GM21619 (cell line): ENCODE results near the gene SMARCA2.
"Not testable (repeated sequence)": the region's sequence is repeated elsewhere in the genome, so short reads cannot be mapped to it uniquely, and the experiment has no call there.

Source experiments
- ATAC-seq: cut with Tn5 transposase; IDR thresholded peaks from one replicate; pipeline ENCODE4 v1.9.1; 2021; ENCODE audit not compliant: unreplicated experiment

The SMARCA2 gene

DNA sequence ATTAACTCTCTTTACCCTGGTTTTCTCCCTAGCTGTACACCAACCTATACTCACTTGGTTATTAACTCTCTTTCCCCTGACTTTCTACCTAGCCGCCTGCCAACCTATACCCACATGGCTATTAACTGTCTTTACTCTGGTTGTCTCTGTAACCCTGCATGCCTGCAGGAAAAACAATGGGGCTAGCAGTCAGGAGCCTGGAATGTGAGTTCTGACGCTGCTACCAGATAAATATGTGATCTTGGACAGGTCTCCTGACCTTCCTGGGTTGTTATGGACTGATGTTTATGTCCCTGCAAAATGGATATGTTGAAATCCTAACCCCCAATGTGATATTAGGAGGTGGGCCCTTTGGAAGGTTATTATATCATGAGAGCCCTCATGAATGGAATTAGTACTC, 119.2 kb downstream of the SMARCA2 start:
- ATAC-seq: no peak

DNA sequence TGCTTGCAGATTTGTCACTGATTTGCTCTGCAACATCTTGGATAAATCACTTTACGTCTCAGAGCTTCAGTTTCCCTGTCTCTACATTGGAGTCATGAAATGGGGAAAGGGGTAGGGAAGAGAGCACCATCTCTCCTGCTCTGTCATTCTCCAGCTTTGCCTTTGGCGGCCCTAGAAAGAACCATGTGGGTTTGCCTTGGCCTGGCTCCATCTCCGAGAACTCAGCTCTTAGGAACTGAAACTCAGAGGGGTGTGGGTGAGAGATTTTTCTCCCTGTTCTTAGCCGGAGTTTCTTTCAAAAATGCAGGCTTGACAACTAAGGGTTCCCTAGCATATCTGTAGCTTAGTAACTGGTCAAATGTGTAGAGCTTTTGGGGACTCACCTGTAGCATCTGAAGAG, 123.5 kb downstream of the SMARCA2 start:
- ATAC-seq: no peak

DNA sequence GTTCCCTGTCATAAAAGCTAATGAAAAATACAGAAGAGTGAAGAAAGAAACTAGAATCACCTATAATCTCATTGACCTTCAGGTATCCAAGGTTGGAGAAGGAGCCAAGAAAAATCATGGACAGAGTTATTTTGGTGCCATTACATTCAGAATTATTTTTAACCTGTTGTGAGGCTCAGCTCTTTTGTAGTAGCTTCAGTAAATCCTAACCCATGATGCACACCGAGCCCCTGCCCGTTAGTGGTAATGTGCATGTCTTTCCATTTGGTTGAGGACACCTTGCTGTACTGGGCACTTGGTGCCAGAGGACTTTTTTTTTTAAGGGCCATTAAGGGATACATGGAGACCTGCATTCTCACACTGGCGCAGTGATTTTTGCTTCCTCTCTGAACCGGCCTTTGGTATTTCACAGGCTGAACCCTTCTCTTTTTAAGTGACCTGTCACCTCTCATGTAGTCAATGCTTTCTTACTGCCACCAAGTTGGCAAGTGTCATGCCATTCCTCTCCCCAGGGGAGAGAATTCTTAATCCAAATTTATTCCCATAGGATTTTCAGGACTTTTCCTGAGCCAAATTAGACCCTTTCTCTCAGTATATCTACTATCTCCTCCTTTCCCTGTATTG, 125.6 kb downstream of the SMARCA2 start:
- ATAC-seq: no peak

DNA sequence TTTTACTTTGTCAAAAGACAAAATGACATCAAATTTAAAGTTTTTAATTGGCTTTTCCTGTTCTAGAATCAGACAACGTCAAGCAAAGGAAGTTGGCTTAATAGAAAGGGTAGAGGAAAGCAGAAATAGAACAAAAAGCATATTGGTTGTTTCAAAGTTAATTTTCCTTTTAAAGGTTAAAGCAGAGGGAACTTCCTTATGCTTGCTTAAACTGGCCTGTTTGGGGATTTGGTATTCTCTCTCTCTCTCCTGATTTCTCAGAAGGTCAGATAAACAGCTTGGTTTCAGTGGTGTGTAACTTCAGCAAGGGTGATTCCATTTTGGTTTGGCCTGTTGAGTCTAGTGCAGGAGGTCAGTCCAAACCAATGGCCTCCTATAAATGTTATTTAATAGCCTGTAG, 127.1 kb downstream of the SMARCA2 start:
- ATAC-seq: no peak

DNA sequence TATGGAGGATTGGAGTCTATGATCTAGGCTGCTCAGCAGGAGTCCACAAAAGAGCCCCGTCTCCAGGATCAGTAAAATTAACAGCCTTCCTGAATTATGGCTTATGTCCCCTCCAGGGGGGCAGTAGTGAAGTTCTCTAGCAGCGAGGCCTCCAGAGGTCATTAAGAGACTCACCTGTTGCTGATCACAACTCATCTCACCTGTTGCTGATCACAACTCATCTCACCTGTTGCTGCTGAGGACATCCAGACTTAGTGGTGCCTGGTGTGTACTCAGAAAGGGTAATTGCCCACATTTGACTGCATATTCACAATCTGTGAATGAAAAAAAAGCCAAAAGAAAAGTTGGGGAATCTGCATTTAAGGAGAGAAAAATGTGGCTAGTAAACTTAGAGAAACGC, 129.5 kb downstream of the SMARCA2 start:
- ATAC-seq: no peak

DNA sequence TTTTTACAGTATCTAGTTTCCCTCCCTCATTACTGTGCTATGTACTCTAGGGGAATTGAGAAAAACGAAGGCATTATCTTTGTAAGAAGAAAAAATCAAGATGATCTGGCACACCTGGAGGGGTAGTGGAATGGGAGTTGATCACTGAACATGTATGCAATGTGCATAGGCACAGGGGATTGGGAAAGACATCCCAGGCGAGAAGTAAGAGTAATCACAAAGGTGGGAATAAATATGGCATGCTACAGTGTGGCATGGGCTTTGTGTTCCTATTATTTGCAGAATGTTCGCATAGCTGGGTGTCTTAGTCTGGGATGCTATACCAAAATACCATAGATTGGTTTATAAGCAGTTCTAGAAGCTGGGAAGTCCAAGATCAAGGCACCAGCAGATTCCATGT, 130.6 kb downstream of the SMARCA2 start:
- ATAC-seq: no peak

DNA sequence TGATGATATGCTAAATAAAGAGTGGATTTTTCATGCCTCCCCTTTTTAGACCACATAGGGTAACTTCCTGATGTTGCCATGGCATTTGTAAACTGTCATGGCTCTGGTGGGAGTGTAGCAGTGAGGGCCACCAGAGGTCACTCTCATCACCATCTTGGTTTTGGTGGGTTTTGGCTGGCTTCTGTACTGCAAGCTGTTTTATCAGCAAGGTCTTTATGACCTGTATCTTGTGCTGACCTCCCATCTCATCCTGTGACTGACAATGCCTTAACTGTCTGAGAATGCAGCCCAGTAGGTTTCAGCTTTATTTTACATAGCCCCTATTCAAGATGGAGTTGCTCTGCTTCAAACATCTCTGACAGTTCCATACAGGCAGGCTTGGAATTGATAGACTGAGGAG, 131.6 kb downstream of the SMARCA2 start:
- not testable (repeated sequence) for ATAC-seq

DNA sequence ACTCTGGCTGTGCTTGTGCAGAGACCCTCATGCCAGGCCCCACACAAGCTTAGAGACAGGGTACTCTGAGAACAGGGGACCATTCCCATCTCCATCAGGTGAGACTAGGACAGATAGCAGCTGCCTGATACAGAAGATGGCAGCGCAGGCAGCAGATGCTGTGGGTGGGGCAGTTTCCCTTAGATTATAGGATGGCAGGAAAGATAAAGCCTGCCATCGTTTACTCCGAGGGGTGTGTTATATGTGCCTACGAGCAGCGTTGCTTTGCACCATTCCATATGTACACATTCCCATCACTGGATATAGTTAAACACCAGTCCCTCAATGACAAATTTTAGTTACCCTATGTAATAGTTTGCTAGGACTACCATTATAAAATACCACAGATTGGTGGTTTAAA, 135.2 kb downstream of the SMARCA2 start:
- ATAC-seq: no peak

DNA sequence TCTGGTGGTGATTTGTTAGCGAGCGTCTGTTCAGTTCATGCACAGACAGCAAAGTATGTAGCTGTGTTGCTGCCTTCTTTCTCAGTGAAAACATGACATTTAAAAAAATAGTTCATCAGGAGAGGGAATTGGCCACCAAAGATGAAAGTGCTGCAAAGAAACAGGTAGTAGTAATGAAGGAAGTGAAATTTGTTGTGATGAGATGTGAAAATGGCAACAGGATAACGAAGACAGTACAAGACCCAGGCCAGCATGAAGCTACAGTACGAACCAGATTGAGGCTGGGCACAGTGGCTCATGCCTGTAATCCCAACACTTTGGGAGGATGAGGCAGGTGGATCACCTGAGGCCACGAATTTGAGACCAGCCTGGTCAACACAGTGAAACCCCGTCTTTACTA, 136.0 kb downstream of the SMARCA2 start:
- no peak for ATAC-seq

DNA sequence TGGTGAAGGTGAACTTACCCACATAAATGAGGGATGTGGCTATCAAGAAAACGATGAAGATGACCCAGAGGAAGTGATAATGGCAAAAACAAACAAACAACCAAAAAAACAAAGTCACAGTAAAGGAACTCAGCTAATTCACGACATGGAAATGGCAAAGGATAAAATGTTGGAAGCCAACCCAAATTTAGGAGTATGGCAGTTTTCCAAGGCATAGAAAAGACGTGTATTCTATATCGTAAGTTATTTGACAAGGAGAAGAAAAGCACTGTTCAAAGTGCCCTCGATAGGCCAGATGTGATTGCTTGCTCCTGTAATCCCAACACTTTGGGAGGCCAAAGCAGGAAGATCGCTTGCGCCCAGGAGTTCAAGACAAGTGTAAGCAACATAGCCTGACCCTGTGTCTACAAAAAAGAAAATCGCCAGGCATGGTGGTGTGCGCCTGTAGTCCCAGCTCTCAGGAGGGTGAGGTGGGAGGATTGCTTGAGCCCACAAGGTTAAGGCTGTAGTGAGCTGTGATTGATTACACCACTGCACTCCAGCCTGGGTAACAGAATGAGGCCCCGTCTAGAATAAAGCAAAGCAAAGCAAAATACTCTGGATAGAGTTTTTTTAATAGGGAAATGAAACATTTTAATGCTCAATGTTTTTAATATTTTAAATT, 138.0 kb downstream of the SMARCA2 start:
- no peak for ATAC-seq

DNA sequence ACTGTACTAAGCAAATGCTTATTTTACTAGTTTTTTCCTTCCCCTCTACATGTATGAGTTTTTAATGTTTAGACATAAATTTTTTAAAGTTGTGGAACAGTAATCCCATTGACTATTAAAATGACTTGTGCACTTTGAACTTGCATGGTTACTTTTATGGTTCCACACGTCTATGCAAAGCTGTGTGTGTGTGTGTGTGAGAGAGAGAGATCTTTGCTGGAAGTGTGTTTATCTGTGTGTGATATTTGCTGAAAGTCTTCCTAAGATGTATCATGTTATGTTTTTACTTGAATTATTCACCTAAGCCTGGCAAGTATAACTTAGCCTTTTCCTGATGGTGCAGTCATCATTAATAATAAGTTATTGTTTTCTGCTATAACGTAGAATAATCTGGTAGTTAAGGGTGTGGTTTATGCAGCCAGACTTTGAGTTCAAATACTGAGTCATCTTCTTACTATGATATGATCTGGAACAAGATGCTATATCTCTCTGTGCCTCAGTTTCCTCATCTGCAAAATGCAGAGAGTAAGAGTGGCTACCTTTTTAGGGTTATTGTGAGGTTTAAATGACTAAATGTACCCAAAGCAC, 138.6 kb downstream of the SMARCA2 start:
- no peak for ATAC-seq

DNA sequence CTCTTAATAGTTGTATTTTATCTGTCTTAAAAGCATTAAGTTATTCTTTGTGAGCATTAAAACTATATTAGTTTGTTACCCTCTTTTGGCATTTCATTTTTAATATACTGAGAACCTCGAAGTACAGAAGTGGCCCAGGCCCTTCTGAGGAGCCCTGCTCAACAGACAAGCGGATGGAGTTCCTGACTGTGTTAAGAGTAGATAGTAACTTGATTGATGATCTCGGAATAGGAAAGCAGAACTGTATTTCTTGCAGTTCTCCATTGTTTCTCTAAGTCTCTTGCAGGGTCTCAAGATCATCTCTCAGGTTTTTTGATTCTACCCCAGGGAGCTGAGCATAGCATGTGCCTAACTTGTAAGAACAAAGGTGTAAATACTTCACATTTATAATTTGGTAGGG, 139.6 kb downstream of the SMARCA2 start:
- no peak for ATAC-seq

DNA sequence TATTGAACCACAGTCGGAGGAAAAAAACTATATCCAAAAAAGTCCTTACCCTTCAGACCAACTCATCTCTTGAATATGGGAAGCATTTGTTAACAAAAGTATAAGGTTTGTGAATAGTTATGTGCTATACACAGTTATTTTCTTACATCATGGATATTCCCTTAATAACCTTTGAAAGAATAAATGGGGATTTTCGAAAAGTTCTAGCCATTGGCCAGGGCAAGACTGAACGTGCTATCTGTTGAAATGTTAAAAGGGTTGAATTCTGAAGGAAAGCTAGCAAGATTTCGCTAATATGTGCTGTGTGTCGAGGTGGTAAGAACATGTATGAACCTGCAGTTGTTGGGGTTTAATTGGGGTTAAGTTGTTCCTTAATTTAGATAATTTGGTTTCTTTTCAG, 140.8 kb downstream of the SMARCA2 start:
- ATAC-seq: no peak

DNA sequence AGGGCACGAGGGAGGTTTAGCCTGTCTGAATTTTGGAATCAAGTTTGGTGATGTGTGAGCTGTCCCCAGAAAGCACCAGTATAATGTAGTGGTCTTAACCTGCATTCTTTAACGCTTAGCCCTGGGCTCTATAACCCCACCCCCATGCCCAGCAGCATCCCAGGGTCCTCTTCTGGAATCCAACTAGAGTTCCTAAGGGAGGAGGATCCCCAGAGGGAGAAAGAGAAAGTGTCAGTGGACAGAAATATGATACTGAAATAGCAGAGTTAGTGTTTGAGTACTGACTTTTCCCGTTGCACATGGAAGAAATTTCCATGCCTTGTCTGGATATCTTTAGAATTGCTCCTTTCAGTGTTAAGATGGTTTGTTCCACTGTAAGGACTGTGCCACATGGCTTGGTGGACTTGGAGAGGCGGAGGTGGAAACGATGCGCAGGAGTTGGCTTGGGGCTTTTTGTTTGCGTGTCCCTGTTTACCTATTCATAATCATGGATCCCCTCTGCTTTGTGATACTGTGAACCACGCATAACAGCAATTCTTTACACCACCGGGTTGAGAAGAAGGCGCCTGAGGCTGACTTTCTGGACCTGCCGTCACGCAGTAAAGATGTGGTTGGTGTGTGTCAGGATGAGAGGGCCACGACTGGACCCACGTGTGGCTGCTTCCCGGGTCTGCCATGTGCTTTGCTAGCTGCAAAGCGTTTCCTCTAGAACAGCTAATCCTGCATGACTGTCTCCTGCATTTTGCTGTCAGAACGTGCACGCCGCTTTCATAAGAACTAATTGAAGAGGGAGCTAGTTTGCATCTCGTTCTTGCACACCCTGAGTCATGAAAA, 142.3 kb downstream of the SMARCA2 start:
- peak; percentile 40 for ATAC-seq

DNA sequence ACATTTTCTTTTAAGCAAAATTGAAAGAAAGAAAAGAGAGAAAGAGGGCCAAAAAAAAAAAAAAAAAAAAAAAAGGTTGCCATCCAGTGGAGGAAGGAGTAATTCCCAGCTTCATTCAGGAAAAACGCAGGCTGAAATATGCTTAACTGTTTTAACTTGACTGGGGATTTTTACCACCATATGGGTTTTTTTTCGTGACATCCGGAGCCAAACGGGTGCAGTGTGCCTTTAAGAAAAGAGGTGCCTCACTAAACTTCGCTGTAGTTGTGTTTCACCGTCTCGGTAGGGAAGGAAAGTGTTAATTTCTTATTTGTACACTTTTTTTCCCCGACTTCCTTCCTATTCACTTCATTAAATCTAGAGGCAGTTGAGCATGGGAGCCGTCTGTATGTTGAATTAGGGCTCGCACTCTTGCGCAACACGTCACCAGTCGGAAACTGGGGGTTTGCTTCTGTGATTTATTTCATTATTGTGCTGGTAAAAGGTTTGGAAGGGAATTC, 143.0 kb downstream of the SMARCA2 start:
- peak; percentile 56 for ATAC-seq

DNA sequence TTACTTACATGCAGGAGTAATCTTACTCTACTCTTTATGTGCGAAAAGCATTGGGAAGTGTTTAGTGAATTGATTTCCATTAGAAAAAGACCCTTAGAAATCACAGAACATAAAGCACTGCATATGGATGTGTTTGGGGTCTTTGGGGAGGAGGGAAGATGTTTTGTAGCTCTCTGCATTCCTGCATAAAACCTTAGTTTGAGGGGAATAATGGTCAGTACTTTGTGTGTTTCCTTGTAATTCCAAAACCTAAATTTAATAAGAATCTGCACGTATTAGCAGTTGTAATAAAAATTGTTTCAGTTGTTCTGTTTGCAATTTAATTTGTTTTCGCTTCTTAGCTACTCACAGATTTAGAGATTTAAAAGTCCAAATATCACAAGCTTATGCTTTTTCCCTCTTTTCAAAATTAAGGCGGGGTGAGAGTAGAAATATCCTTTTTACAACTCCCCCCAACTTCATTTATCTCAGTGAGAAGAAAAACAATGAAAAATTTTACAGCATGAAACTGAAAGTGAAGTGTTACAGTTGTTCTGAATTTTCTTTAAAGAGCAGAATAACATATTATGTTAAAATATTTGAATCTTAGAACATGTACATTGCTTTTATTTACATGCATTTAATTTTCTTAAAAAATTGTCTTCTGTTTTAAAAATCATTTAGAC, 143.8 kb downstream of the SMARCA2 start:
- no peak for ATAC-seq

DNA sequence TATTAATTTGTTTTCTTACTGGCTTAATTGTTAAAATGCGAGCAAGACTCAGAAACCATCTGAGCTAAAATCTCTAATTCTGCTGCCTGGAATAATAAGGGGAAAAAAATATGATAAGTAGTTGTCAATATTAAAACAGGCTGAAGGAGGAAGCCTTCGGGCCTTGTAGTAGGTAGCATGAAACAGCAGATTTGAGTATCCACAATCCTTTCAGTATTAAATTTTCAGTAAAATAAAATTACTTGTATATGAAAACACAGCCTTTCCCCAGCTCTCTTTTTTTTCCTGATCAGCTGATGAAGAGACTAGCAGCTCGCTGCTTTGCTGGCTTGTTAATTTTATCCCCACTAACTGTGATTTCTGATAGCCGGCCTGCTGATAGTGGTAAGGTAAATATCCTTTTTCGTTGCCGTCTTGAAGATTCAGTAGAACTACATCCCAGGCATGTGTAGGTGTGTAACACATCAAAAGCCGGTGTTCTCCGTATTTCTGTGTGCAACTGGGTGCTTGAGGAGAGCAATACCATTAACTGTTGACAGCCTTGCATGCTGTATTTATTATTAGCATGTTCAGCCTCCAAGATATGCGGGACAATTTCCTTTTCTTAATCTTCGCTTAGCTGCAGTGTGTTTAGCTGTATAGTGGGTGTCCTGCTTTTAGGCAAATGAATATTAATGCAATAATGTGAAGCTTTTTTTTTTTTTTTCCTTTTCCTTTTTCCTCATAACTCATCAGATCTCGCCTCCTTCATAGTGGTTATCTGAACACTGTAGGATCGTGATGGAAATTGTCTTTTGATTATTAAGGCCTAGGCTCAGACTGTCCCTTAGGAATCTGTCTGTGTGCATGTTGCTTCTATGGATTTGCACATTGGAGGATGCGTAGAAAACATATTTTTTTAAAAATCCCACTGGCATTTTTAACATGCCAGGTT, 144.6 kb downstream of the SMARCA2 start:
- ATAC-seq: no peak

DNA sequence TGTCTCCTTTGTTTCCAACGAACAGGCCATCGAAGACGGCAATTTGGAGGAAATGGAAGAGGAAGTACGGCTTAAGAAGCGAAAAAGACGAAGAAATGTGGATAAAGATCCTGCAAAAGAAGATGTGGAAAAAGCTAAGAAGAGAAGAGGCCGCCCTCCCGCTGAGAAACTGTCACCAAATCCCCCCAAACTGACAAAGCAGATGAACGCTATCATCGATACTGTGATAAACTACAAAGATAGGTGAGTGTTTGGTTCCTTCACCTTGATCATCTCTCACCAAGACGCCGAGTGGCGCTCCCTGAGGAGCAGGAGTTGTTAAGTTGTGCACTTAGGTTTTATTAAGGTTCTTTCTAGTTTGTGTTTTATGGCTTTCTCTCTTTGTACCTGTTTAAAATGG, 146.5 kb downstream of the SMARCA2 start:
- no peak for ATAC-seq

DNA sequence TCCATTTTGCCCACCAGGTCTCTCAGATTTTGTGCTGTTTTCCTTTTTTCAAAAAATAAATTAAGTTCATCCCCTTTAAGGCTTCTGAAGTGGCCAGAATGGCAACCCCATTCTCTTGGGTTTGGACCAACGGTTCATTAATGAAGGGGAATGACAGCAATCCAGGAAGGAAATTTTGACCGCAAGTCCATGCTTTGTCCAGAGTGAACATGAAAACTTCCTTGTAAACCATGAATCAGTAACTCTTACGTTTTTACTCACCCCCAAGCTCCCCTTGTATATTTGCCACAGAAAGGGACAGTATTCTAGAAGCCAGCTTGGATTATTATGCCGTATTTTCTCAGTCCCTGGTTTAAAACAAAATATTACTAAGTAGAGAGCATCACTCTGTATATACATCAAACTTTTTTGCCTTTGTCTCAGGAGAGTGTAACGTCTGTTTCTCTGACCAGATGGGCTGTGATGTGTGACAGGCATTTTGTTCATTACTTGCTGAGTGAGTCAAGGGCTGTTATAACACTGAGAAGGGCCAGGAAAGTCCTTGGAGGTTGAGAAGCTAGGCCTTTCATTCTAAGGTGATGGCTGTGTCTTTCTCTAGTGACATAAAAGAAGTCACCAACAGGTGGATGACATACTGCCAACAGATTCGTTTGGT, 148.2 kb downstream of the SMARCA2 start:
- ATAC-seq: no peak
